RWPE1 (cell line): ENCODE data around the gene SETD3.
A peak's percentile ranks its signal among the peaks of the same experiment; 100 is the strongest.

Experiments used
- CTCF ChIA-PET: fragments of 350-600 bp; sonication (Branson Sonifier 250); formaldehyde crosslinking; extraction: SDS; loops from one replicate; lab custom pipeline; 2021; lab: Yijun Ruan, JAX
- POLR2A ChIA-PET: fragments of 400-600 bp; formaldehyde crosslinking; extraction: SDS; loops from one replicate; lab custom pipeline; 2020; ENCODE audit warnings: antibody characterized with exemption; ENCODE audit not compliant: low non-redundant PET; lab: Yijun Ruan, JAX
- DNase-seq: peaks from one replicate; pipeline ENCODE4 v3.0.0; 2012; ENCODE audit warnings: low spot score
- H3K27ac ChIP-seq: fragments of 450-650 bp; 2 replicates; pipeline ENCODE4 v1.5.1; 2017
- CTCF ChIP-seq: fragments of 450-650 bp; conservative IDR thresholded peaks from 2 replicates; pipeline ENCODE4 v1.5.1; 2017; ENCODE audit warnings: low read depth, mild to moderate bottlenecking

Gene SETD3

GRCh38 chr14:99361596-99362215, 119.0 kb downstream of the SETD3 start:
- ChIA-PET POLR2A (no interaction called here), CTCF (no interaction called here)
- no peak overlapping the region for H3K27ac ChIP-seq
- TF ChIP-seq CTCF = no peak
- no peak for DNase-seq

GRCh38 chr14:99360774-99361595, 119.7 kb downstream of the SETD3 start:
- CTCF ChIA-PET = interaction anchor here (0.7 kb wide), 1 partner anchor 41 kb away, joined by 4 read pairs; no protein-coding TSS in a partner anchor
- no peak for TF ChIP-seq CTCF
- DNase-seq = peak; percentile 34
- POLR2A ChIA-PET = no interaction called here
- no peak overlapping the region for H3K27ac ChIP-seq

GRCh38 chr14:99359906-99360305, 120.8 kb downstream of the SETD3 start:
- H3K27ac ChIP-seq = no peak overlapping the region
- ChIA-PET CTCF (interaction anchor here (0.7 kb wide), 1 partner anchor 92 kb away, joined by 3 read pairs; no protein-coding TSS in a partner anchor), POLR2A (no interaction called here)
- TF ChIP-seq CTCF = no peak
- DNase-seq = no peak

GRCh38 chr14:99357916-99358390, 122.7 kb downstream of the SETD3 start:
- DNase-seq = no peak
- no peak for TF ChIP-seq CTCF
- ChIA-PET POLR2A (no interaction called here), CTCF (no interaction called here)
- no peak overlapping the region for H3K27ac ChIP-seq

- CTCF ChIA-PET = interaction anchor here (0.6 kb wide), 1 partner anchor 38 kb away, joined by 3 read pairs; no protein-coding TSS in a partner anchor
Observed at GRCh38 chr14:99357151-99357915, 123.3 kb downstream of the SETD3 start.

More at GRCh38 chr14:99357151-99357915, 123.3 kb downstream of the SETD3 start:
- H3K27ac ChIP-seq = no peak overlapping the region
- POLR2A ChIA-PET = no interaction called here
- no peak for DNase-seq
- no peak for TF ChIP-seq CTCF
